Measurements from ENCODE around the gene ZBTB47. TPM values are rescaled to one million over a fixed set of nuclear protein-coding genes. Genes with fewer than 3 reads are reported as not detected.

The ZBTB47 gene
- total and polyA plus RNA-seq, 2 experiments from 2014 or later = 0.48 to 2.8 TPM

- TF ChIP-seq ZNF462 (CRISPR knock-in tag; IDR thresholded peaks at IDR 0.05) (no peak), POLR2AphosphoS5 (IDR thresholded peaks at IDR 0.05; ENCODE audit: low read depth) (no peak), ZNF331 (CRISPR knock-in tag; IDR thresholded peaks at IDR 0.05; ENCODE audit: low read depth) (no peak), EZH2 (IDR thresholded peaks at IDR 0.05; ENCODE audit: low read depth, unreplicated experiment) (no peak)
These were observed 6.1 kb downstream of the ZBTB47 start (continued) for GRCh38 chr3:42659451-42660130.

- Histone ChIP-seq H3K36me3 (ENCODE audit: insufficient read depth) (no peaks in the 10 kb centered on the region), H3K27ac (ENCODE audit: low read depth) (no peak overlapping the region), H3K79me2 (replicated peaks; ENCODE audit: insufficient read depth) (no peaks in the 10 kb centered on the region), H3F3A (replicated peaks; ENCODE audit: low read depth) (no peaks in the 10 kb centered on the region), H4K20me1 (replicated peaks; ENCODE audit: insufficient read depth) (no peaks in the 10 kb centered on the region), H3K4me1 (ENCODE audit: insufficient read depth) (peaks cover 4% of the 10 kb centered on the region), H2AFZ (no peak overlapping the region), H3K9me2 (ENCODE audit: insufficient read depth) (no peaks in the 10 kb centered on the region), H3K4me2 (no peak overlapping the region), H3K27me3 (ENCODE audit: insufficient read depth) (no peaks in the 10 kb centered on the region), H3K4me3 (no peak overlapping the region)
- no peak for ATAC-seq
- H3K27ac Mint-ChIP-seq = no peak overlapping the region
- H3K36me3 Mint-ChIP-seq (ENCODE audit: low read depth) = peaks cover 5% of the 10 kb centered on the region; the same call in 2 of the 3 replicates
- H3K27me3 Mint-ChIP-seq (ENCODE audit: insufficient read depth, low read depth, poor library complexity) = peaks cover 4% of the 10 kb centered on the region
- H3K9me3 Mint-ChIP-seq = no peaks in the 10 kb centered on the region
- H3K4me3 Mint-ChIP-seq = no peak overlapping the region
- peaks cover 12% of the 10 kb centered on the region; the same call in 1 of the 3 replicates for H3K4me1 Mint-ChIP-seq
- DNase-seq (ENCODE audit: low spot score) = no peak
- no peak for TF ChIP-seq POLR2AphosphoS5 (IDR thresholded peaks at IDR 0.05; ENCODE audit: low read depth)
- no peak for TF ChIP-seq ZNF114 (CRISPR knock-in tag; IDR thresholded peaks at IDR 0.05)
- no peak for TF ChIP-seq ZNF331 (CRISPR knock-in tag; IDR thresholded peaks at IDR 0.05; ENCODE audit: low read depth)
- TF ChIP-seq EZH2 (IDR thresholded peaks at IDR 0.05; ENCODE audit: low read depth, unreplicated experiment) = no peak
- no peak for TF ChIP-seq JUNB (IDR thresholded peaks at IDR 0.05; ENCODE audit: unreplicated experiment)
- TF ChIP-seq REST (IDR thresholded peaks at IDR 0.05; ENCODE audit: unreplicated experiment) = no peak
- no peak for TF ChIP-seq CTCF (conservative IDR thresholded peaks at IDR 0.05; ENCODE audit: low read depth in 2 of 2)
These were observed 6.7 kb downstream of the ZBTB47 start for GRCh38 chr3:42660131-42660715.
